ENCODE results near the gene ZNF30.
A peak's percentile ranks its signal among the peaks of the same experiment; 100 is the strongest.
"Not testable (repeated sequence)": the region's sequence is repeated elsewhere in the genome, so short reads cannot be mapped to it uniquely, and the experiment has no call there.

The ZNF30 gene

GRCh38 chr19:34960940-34961679 is 34.4 kb downstream of the ZNF30 start:
- DNase-seq: no peak

DNA sequence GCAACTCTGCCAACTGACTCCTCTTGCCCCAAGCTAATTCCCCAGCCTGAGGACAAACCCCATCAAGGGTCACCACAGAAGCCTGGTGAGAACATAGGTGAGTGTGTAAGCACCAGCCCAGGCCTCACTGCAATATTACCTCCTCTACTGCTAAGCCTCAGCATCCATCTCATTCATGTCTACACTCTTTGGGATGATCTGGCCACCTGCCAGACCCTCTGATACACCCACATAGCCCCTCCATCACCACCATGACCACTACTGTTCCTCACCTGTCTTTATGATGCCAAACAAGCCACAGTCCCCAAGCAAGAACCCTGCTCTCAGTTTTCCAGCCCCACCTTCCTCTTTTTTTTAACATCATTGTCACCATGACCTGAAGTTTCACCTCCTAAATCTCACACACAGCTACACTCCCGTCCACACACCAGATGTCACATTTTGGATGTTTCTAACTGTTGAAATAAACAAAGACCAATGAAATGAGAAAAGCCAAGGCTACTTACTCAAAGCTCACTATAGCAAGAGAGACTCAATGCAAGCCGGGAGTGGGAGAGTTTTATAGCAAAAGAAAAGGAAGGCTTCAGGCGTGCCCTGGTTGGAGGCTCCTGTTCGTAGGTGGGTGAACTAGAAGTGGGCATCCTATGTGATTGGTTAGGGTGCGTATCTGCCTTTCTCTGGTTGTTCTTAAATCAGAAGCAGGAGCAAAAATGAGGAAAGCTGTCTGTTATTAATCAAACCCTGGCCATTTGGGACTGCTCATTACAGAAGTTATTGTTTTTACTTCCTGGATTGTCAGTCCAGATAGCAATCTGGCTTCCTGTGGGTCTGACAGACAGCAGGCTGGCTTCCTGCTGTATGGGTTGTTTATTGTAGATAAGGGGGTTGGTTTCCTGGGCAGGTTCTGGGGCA is 35.3 kb downstream of the ZNF30 start:
- DNase-seq: peak; percentile 68

GRCh38 chr19:34962687-34963572 is 36.2 kb downstream of the ZNF30 start:
- DNase-seq: no peak

GRCh38 chr19:34963573-34964406 is 37.1 kb downstream of the ZNF30 start, which contains the start of gene ZNF792:
Gene ZNF792 (minus strand): TSS chr19:34964229. CDS start chr19:34963662, 567 bp downstream.
- DNase-seq: peak; percentile 47

- DNase-seq: no peak
These were observed 37.9 kb downstream of the ZNF30 start for GRCh38 chr19:34964598-34964997.

DNA sequence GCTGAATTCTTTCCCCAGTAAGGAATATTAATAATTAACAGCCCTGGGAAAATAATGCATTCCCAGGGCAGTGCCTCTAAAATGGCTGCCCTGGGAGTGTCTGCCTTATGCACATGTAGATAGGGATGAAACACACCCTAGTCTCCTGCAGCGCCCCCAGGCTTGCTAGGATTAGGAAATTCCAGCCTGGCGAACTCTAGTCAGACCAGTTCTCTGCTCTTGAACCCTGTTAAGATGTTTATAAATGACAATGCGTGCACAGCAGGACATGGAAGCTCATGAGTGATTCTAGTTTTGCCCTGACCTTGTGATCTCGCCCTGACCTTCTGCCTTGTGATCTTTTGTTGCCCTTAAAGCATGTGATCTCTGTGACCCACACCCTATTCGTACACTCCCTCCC is 38.8 kb downstream of the ZNF30 start:
- DNase-seq: not testable (repeated sequence)

- no peak for DNase-seq
These were observed 40.8 kb downstream of the ZNF30 start for GRCh38 chr19:34967551-34967950.

- no peak for DNase-seq
These were observed 43.0 kb downstream of the ZNF30 start for GRCh38 chr19:34969721-34970120.

GRCh38 chr19:34970185-34970780 is 43.6 kb downstream of the ZNF30 start:
- not testable (repeated sequence) for DNase-seq

DNA sequence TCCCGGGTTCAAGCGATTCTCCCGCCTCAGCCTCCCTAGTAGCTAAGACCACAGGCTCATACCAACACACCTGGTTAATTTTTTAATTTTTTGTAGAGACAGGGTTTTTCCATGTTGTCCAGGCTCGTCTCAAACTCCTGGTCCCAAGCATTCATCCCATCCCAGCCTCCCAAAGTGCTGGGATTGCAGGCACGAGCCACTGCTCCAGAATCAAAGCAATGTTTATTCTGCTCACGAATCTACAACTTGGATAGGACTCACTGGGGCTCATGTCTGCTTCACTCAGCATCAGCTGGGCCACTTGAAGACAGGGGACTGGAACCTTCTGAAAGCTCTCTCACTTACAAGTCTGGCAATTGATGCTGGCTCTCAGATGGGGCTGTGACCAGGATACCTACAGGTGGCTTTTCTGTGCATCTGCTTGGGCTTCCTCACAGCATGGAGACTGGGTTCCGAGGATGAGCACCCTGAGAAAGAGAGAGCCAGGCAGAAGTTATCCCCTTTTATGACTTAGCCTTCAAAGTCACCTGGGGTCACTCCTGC is 45.5 kb downstream of the ZNF30 start:
- no peak for DNase-seq

DNA sequence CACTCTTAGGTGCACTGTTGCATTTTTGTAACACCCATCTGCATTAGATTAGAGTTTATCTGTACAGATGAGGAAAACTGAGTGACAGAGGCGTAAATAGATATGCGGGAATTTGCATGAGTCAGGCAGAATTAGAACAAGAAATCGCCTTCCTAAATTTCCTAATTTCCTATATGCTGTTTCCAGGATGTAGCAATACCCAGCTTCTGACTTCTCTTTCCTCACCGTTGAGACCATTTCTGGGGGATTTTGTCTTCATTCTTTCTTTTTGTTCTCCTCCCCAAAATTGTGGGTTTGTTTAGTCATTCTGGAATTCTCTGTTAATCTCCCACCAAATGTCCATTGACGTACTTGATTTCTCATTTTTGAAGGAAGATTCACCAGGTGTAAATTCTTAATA is 47.9 kb downstream of the ZNF30 start:
- no peak for DNase-seq

GRCh38 chr19:34975056-34975455 is 48.4 kb downstream of the ZNF30 start:
- DNase-seq: no peak

- no peak for DNase-seq
These were observed 49.9 kb downstream of the ZNF30 start for GRCh38 chr19:34976611-34977010.

GRCh38 chr19:34979819-34980640 is 53.3 kb downstream of the ZNF30 start:
- no peak for DNase-seq

DNA sequence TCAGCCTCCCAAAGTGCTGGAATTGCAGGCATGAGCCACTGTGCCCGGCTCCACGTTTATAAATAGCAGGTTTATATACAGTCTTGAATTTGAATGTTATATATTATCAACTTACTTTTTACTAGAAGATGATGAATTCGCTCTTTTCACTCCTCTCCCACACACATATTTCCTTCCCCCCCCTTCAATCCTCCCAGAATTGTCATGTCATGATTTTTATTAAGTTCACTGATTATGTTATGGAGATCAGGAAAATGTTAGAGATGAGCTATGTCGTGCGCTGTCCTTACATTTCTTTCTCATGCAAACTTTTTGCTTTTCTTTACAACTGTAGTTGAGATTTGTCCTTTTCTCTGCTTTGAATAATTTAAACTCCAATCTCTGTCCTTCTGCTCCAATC is 55.6 kb downstream of the ZNF30 start:
- no peak for DNase-seq

DNA sequence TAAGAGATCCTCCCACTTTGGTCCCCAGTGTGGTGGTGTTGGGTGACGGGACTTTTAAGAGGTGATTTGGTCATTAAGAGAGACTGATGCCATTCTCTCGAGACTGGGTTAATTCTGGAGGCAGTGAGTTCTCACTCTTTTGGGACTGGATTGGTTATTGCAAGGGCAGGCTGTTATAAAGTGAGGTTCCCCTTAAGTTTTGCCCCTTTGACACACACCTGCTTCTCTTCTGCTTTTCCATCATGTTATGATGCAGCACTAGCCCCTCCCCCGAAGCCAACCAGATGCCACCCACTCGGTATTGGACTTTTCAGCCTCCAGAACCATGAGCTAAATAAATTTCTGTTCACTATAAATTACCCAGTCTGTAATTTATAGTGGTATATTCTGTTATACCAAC is 57.1 kb downstream of the ZNF30 start:
- no peak for DNase-seq

DNA sequence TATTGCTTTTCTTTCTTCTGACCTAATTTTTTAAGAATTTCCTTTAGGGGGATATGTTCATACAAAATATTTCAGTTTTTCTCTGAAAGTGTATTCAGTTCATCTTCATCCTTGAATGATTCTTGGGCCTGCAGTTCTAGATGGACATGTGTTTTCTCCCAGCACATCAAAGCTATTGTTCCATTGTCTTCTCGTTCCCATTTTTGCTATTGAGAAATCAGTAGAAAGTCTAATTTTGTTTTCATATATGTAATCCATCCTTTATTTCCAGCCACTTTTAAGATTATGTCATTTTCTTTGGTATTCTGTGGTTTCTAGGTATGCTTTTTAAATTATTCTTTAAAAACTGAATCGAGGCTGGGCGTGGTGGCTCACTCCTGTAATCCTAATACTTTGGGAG is 57.6 kb downstream of the ZNF30 start:
- no peak for DNase-seq

GRCh38 chr19:34985249-34986022 is 58.7 kb downstream of the ZNF30 start:
- DNase-seq: no peak

GRCh38 chr19:34988119-34988518 is 61.4 kb downstream of the ZNF30 start:
- DNase-seq: no peak

GRCh38 chr19:34989298-34989697 is 62.6 kb downstream of the ZNF30 start:
- DNase-seq: no peak
